ENCODE data around the gene HEPHL1. TPM values are rescaled to one million over a fixed set of nuclear protein-coding genes. Genes with fewer than 3 reads are reported as not detected.

HEPHL1 gene
- total and polyA plus RNA-seq, 5 donors from 2014 or later: not detected

DNA sequence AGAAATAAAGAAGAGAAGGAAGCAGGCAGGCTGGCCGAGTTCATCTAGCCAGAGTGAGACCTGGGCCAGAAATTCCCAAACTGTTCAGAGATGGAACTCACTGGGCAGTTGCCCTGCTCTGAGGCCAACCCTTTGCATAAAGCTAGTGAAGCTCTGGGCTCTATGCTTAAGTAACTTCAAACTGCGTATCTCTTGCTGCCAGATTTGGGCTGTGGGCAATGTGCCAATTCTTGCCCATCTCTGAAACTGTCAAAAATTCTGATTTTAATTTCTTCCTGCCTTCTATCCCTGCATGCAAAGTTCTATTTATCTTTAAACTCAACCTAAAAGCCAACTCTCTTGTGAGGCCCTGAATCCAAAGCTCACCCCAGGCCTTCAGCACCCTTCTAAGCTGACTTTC is 36.2 kb upstream of the HEPHL1 start:
- no peaks in the 10 kb centered on the region for H3K9me3 ChIP-seq (ENCODE audit: control insufficient read depth in 2 of 2, low read length in 2 of 2)
- H3K27me3 Mint-ChIP-seq: peaks cover 20% of the 10 kb centered on the region
- DNase-seq (no peak), ATAC-seq (ENCODE audit: low read depth in 2 of 2) (no peak)
- no peaks in the 10 kb centered on the region for H3K36me3 Mint-ChIP-seq
- H3K27me3 ChIP-seq (ENCODE audit: control insufficient read depth, insufficient read depth, low read length): peaks cover 2% of the 10 kb centered on the region
- no peak overlapping the region for H3K27ac Mint-ChIP-seq
- H3K4me3 Mint-ChIP-seq: no peak overlapping the region
- no peaks in the 10 kb centered on the region for H3K4me1 ChIP-seq (ENCODE audit: control insufficient read depth, insufficient read depth, low read length, poor library complexity, severe bottlenecking)
- no peak overlapping the region for H3K4me3 ChIP-seq (ENCODE audit: low read depth, low read length)
- no peaks in the 10 kb centered on the region for H3K4me1 Mint-ChIP-seq
- H3K36me3 ChIP-seq (ENCODE audit: control insufficient read depth, insufficient read depth, low read length): no peaks in the 10 kb centered on the region
- H3K27ac ChIP-seq (ENCODE audit: insufficient read depth, low read length, poor library complexity, severe bottlenecking): no peak overlapping the region
- peaks cover 0 to 6% (median 0%) of the 10 kb centered on the region in 7 donors for H3K9me3 Mint-ChIP-seq

GRCh38 chr11:93986716-93987115 is 34.4 kb upstream of the HEPHL1 start:
- H3K4me1 Mint-ChIP-seq: no peaks in the 10 kb centered on the region
- no peak overlapping the region for H3K27ac Mint-ChIP-seq
- no peaks in the 10 kb centered on the region for H3K36me3 Mint-ChIP-seq

GRCh38 chr11:93988455-93988854 is 32.7 kb upstream of the HEPHL1 start:
- H3K9me3 ChIP-seq (ENCODE audit: control insufficient read depth in 2 of 2, low read length in 2 of 2): peaks cover 5 to 9% of the 10 kb centered on the region in 2 experiments
- no peak overlapping the region for H3K27ac ChIP-seq (ENCODE audit: insufficient read depth, low read length, poor library complexity, severe bottlenecking)
- H3K27me3 ChIP-seq (ENCODE audit: control insufficient read depth, insufficient read depth, low read length): peaks cover 2% of the 10 kb centered on the region
- H3K36me3 ChIP-seq (ENCODE audit: control insufficient read depth, insufficient read depth, low read length): no peaks in the 10 kb centered on the region
- H3K9me3 Mint-ChIP-seq: peaks cover 0 to 14% (median 6%) of the 10 kb centered on the region in 7 donors
- H3K27me3 Mint-ChIP-seq: peaks cover 13% of the 10 kb centered on the region
- no peak overlapping the region for H3K27ac Mint-ChIP-seq
- H3K36me3 Mint-ChIP-seq: no peaks in the 10 kb centered on the region
- no peak overlapping the region for H3K4me3 ChIP-seq (ENCODE audit: low read depth, low read length)
- no peaks in the 10 kb centered on the region for H3K4me1 Mint-ChIP-seq
- no peaks in the 10 kb centered on the region for H3K4me1 ChIP-seq (ENCODE audit: control insufficient read depth, insufficient read depth, low read length, poor library complexity, severe bottlenecking)
- DNase-seq (no peak), ATAC-seq (ENCODE audit: low read depth in 2 of 2) (no peak)
- no peak overlapping the region for H3K4me3 Mint-ChIP-seq

More at GRCh38 chr11:93986716-93987115, 34.4 kb upstream of the HEPHL1 start:
- Histone ChIP-seq H3K27me3 (ENCODE audit: control insufficient read depth, insufficient read depth, low read length) (peaks cover 2% of the 10 kb centered on the region), H3K9me3 (ENCODE audit: control insufficient read depth in 2 of 2, low read length in 2 of 2) (no peaks in the 10 kb centered on the region), H3K4me1 (ENCODE audit: control insufficient read depth, insufficient read depth, low read length, poor library complexity, severe bottlenecking) (no peaks in the 10 kb centered on the region), H3K36me3 (ENCODE audit: control insufficient read depth, insufficient read depth, low read length) (no peaks in the 10 kb centered on the region), H3K4me3 (ENCODE audit: low read depth, low read length) (no peak overlapping the region), H3K27ac (ENCODE audit: insufficient read depth, low read length, poor library complexity, severe bottlenecking) (no peak overlapping the region)
- ATAC-seq (ENCODE audit: low read depth in 2 of 2) (no peak), DNase-seq (no peak)
- no peak overlapping the region for H3K4me3 Mint-ChIP-seq
- peaks cover 0 to 7% (median 2%) of the 10 kb centered on the region in 7 donors for H3K9me3 Mint-ChIP-seq
- H3K27me3 Mint-ChIP-seq: peaks cover 13% of the 10 kb centered on the region

- Mint-ChIP-seq H3K4me1 (no peaks in the 10 kb centered on the region), H3K36me3 (no peaks in the 10 kb centered on the region), H3K9me3 (peaks cover 0 to 14% (median 6%) of the 10 kb centered on the region in 7 donors), H3K27ac (no peak overlapping the region), H3K4me3 (peak overlapping the region in 1 of 4 donors; percentile 27), H3K27me3 (peaks cover 13% of the 10 kb centered on the region)
- no peak overlapping the region for H3K27ac ChIP-seq (ENCODE audit: insufficient read depth, low read length, poor library complexity, severe bottlenecking)
- no peak overlapping the region for H3K4me3 ChIP-seq (ENCODE audit: low read depth, low read length)
- no peak for ATAC-seq (ENCODE audit: low read depth in 2 of 2)
- DNase-seq: no peak
- no peaks in the 10 kb centered on the region for H3K4me1 ChIP-seq (ENCODE audit: control insufficient read depth, insufficient read depth, low read length, poor library complexity, severe bottlenecking)
- peaks cover 10 to 13% of the 10 kb centered on the region in 2 experiments for H3K9me3 ChIP-seq (ENCODE audit: control insufficient read depth in 2 of 2, low read length in 2 of 2)
- no peaks in the 10 kb centered on the region for H3K36me3 ChIP-seq (ENCODE audit: control insufficient read depth, insufficient read depth, low read length)
- H3K27me3 ChIP-seq (ENCODE audit: control insufficient read depth, insufficient read depth, low read length): peaks cover 2% of the 10 kb centered on the region
These were observed 32.2 kb upstream of the HEPHL1 start for GRCh38 chr11:93988912-93989311.

- Mint-ChIP-seq H3K4me3 (no peak overlapping the region), H3K27me3 (peaks cover 4% of the 10 kb centered on the region), H3K36me3 (no peaks in the 10 kb centered on the region), H3K9me3 (peaks cover 0 to 30% (median 8%) of the 10 kb centered on the region in 7 donors), H3K4me1 (no peaks in the 10 kb centered on the region), H3K27ac (no peak overlapping the region)
- H3K9me3 ChIP-seq (ENCODE audit: control insufficient read depth in 2 of 2, low read length in 2 of 2): peaks cover 10 to 18% of the 10 kb centered on the region in 2 experiments
- no peaks in the 10 kb centered on the region for H3K27me3 ChIP-seq (ENCODE audit: control insufficient read depth, insufficient read depth, low read length)
- DNase-seq: no peak
- H3K36me3 ChIP-seq (ENCODE audit: control insufficient read depth, insufficient read depth, low read length): no peaks in the 10 kb centered on the region
- no peak for ATAC-seq (ENCODE audit: low read depth in 2 of 2)
- no peak overlapping the region for H3K4me3 ChIP-seq (ENCODE audit: low read depth, low read length)
- no peak overlapping the region for H3K27ac ChIP-seq (ENCODE audit: insufficient read depth, low read length, poor library complexity, severe bottlenecking)
- no peaks in the 10 kb centered on the region for H3K4me1 ChIP-seq (ENCODE audit: control insufficient read depth, insufficient read depth, low read length, poor library complexity, severe bottlenecking)
These were observed 27.4 kb upstream of the HEPHL1 start for GRCh38 chr11:93993747-93994146.

DNA sequence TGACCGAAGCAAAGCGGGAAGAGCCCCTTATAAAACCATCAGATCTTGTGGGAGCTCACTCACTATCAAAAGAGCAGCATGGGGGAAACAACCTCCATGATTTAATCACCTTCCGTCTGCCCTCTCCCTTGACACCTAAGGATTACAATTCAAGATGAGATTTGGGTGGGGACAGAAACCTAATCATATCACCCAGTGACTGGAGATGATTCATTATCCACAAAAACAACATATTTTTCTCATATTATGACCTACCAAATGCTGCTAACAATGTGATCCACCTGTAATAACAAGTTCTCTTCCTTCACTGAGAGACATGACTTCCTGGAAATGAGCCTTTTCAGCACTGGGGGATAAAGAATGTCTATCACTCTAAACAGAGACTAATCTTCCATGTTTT is 23.4 kb upstream of the HEPHL1 start:
- no peaks in the 10 kb centered on the region for H3K36me3 ChIP-seq (ENCODE audit: control insufficient read depth, insufficient read depth, low read length)
- no peak overlapping the region for H3K27ac ChIP-seq (ENCODE audit: insufficient read depth, low read length, poor library complexity, severe bottlenecking)
- no peak overlapping the region for H3K4me3 ChIP-seq (ENCODE audit: low read depth, low read length)

DNA sequence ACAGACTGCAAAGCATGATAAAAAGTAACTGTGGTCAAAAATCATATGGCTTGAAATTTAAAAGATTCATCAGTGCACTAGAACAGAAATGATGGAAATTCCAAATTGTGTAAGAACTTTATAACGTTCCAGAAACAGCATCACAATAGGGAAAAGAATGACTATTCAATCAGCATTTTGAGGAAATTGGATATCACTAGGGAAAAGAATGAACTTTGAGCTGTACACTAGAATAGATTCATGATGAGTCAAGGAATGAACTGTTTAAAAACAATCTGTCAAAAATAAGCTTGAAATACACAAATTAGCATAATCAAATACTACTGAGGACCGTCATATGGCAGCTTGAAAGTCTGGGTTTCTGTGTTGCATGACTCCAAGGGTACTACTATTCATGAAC is 20.5 kb upstream of the HEPHL1 start:
- Histone ChIP-seq H3K4me3 (ENCODE audit: low read depth, low read length) (no peak overlapping the region), H3K36me3 (ENCODE audit: control insufficient read depth, insufficient read depth, low read length) (no peaks in the 10 kb centered on the region), H3K27ac (ENCODE audit: insufficient read depth, low read length, poor library complexity, severe bottlenecking) (no peak overlapping the region), H3K4me1 (ENCODE audit: control insufficient read depth, insufficient read depth, low read length, poor library complexity, severe bottlenecking) (no peaks in the 10 kb centered on the region), H3K27me3 (ENCODE audit: control insufficient read depth, insufficient read depth, low read length) (no peaks in the 10 kb centered on the region), H3K9me3 (ENCODE audit: control insufficient read depth in 2 of 2, low read length in 2 of 2) (peaks cover 2 to 6% of the 10 kb centered on the region in 2 experiments)
- DNase-seq: no peak
- Mint-ChIP-seq H3K27me3 (no peaks in the 10 kb centered on the region), H3K4me1 (no peaks in the 10 kb centered on the region), H3K4me3 (no peak overlapping the region), H3K27ac (no peak overlapping the region), H3K36me3 (no peaks in the 10 kb centered on the region), H3K9me3 (peaks cover 0 to 21% (median 4%) of the 10 kb centered on the region in 7 donors)
- no peak for ATAC-seq (ENCODE audit: low read depth in 2 of 2)

More for the DNA sequence above, 23.4 kb upstream of the HEPHL1 start:
- H3K9me3 Mint-ChIP-seq: peaks cover 0 to 26% (median 7%) of the 10 kb centered on the region in 7 donors
- peaks cover 10 to 17% of the 10 kb centered on the region in 2 experiments for H3K9me3 ChIP-seq (ENCODE audit: control insufficient read depth in 2 of 2, low read length in 2 of 2)
- no peak overlapping the region for H3K4me3 Mint-ChIP-seq
- ATAC-seq (ENCODE audit: low read depth in 2 of 2) (no peak), DNase-seq (no peak)
- H3K27me3 Mint-ChIP-seq: no peaks in the 10 kb centered on the region
- H3K4me1 ChIP-seq (ENCODE audit: control insufficient read depth, insufficient read depth, low read length, poor library complexity, severe bottlenecking): no peaks in the 10 kb centered on the region
- H3K4me1 Mint-ChIP-seq: no peaks in the 10 kb centered on the region
- no peak overlapping the region for H3K27ac Mint-ChIP-seq
- H3K36me3 Mint-ChIP-seq: no peaks in the 10 kb centered on the region
- no peaks in the 10 kb centered on the region for H3K27me3 ChIP-seq (ENCODE audit: control insufficient read depth, insufficient read depth, low read length)

DNA sequence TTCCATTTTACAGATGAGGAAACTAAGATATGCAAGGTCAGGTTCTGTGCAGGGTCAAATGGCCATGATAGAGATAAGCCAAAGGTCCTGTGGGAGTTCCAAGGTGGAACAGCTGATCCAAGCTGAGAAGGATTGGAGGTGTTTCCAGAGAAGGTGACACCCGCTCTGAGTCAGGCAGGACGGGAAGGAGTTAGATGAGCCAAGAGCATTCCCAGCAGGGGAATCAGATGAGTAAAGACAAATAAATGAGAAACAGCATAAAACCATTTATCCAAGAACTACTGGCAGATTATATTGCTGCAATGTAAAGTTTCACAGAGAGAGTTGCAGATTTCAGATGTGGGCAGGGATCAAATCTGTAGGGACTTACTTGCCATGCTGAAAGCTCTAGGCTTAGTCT is 18.9 kb upstream of the HEPHL1 start:
- peaks cover 0 to 22% (median 4%) of the 10 kb centered on the region in 7 donors for H3K9me3 Mint-ChIP-seq
- H3K27me3 ChIP-seq (ENCODE audit: control insufficient read depth, insufficient read depth, low read length): no peaks in the 10 kb centered on the region
- DNase-seq: no peak
- no peaks in the 10 kb centered on the region for H3K4me1 ChIP-seq (ENCODE audit: control insufficient read depth, insufficient read depth, low read length, poor library complexity, severe bottlenecking)
- H3K4me1 Mint-ChIP-seq: no peaks in the 10 kb centered on the region
- no peaks in the 10 kb centered on the region for H3K36me3 Mint-ChIP-seq
- H3K4me3 ChIP-seq (ENCODE audit: low read depth, low read length): no peak overlapping the region
- no peak overlapping the region for H3K4me3 Mint-ChIP-seq
- H3K27me3 Mint-ChIP-seq: no peaks in the 10 kb centered on the region
- no peak overlapping the region for H3K27ac Mint-ChIP-seq
- ATAC-seq (ENCODE audit: low read depth in 2 of 2): no peak
- no peaks in the 10 kb centered on the region for H3K36me3 ChIP-seq (ENCODE audit: control insufficient read depth, insufficient read depth, low read length)
- H3K9me3 ChIP-seq (ENCODE audit: control insufficient read depth in 2 of 2, low read length in 2 of 2): peaks cover 0 to 2% of the 10 kb centered on the region in 2 experiments
- H3K27ac ChIP-seq (ENCODE audit: insufficient read depth, low read length, poor library complexity, severe bottlenecking): no peak overlapping the region
